A549 (cell line): Measurements from ENCODE around the gene TYR. TPM values are rescaled to one million over a fixed set of nuclear protein-coding genes. Genes with fewer than 3 reads are reported as not detected.

Experiments
- ATAC-seq, 2 experiments: fragments of 200-7000 bp in 1 of 2; fragments of >200 bp in 1 of 2; cut with Nextera tagmentation in 1 of 2; cut with Tn5 transposase in 1 of 2; 3 replicates each; pipeline versions ENCODE4 v1.8.0 to v1.9.1; 2018 to 2020; ENCODE audit warnings: mild to moderate bottlenecking in 1 of 2, moderate library complexity in 1 of 2
- CTCF ChIA-PET: fragments of 300-600 bp; sonication (Branson Sonifier 250); formaldehyde crosslinking; extraction: SDS; loops from one replicate; lab custom pipeline; 2021; ENCODE audit warnings: antibody characterized with exemption, inconsistent platforms; lab: Yijun Ruan, JAX
- POLR2A ChIA-PET: fragments of 350-600 bp; formaldehyde crosslinking; extraction: SDS; loops from one replicate; lab custom pipeline; 2021; ENCODE audit warnings: antibody characterized with exemption, inconsistent platforms; lab: Yijun Ruan, JAX
- DNase-seq, 2 experiments: peaks; one replicate each; pipeline versions ENCODE4 v3.0.0 to v3.0.0-alpha.2; 2011 to 2016; ENCODE audit warnings: low read depth in 1 of 2, low spot score in 1 of 2
- FAIRE-seq: peaks from 2 replicates; lab custom pipeline; 2011; peaks lifted over from hg19 to GRCh38; lab: Jason Lieb, UNC
- H3K27ac ChIP-seq, 2 experiments: fragments of >200 bp; sonication (Bioruptor Twin); formaldehyde crosslinking; 3 replicates each; pipeline ENCODE4 v1.5.1; 2016 to 2017
- H3K4me1 ChIP-seq: fragments of >200 bp; sonication (Bioruptor Twin); formaldehyde crosslinking; 3 replicates; pipeline ENCODE4 v1.6.1; 2016
- H3K4me2 ChIP-seq: fragments of >200 bp; sonication (Bioruptor Twin); formaldehyde crosslinking; 3 replicates; pipeline ENCODE4 v1.6.1; 2016
- H3K4me3 ChIP-seq: fragments of >200 bp; sonication (Bioruptor Twin); formaldehyde crosslinking; 3 replicates; pipeline ENCODE4 v1.5.1; 2016
- H3K9me3 ChIP-seq: fragments of >200 bp; sonication (Bioruptor Twin); formaldehyde crosslinking; 3 replicates; pipeline ENCODE4 v1.6.1; 2016
- CBX8 ChIP-seq: fragments of 200-600 bp; sonication (generic); IDR thresholded peaks from 2 replicates; pipeline ENCODE4 v1.6.1; 2016
- CEBPB ChIP-seq, 2 experiments: fragments of >200 bp in 1 of 2; sonication (Bioruptor Twin) in 1 of 2; formaldehyde crosslinking in 1 of 2; IDR thresholded peaks; 2 replicates each; pipeline ENCODE4 v1.6.1; 2012 to 2016
- EHF ChIP-seq: fragments of 250-450 bp; sonication (Bioruptor Pico); IDR thresholded peaks from 2 replicates; pipeline ENCODE4 v1.5.0; 2020; ENCODE audit warnings: mild to moderate bottlenecking
- ESRRA ChIP-seq: fragments of 150-350 bp; IDR thresholded peaks from 2 replicates; pipeline ENCODE4 v1.6.1; 2014; ENCODE audit warnings: mild to moderate bottlenecking, low read length, borderline replicate concordance
- HDAC2 ChIP-seq: fragments of 200-600 bp; sonication (generic); IDR thresholded peaks from 2 replicates; pipeline ENCODE4 v1.6.1; 2016
- HEYL ChIP-seq: fragments of 250-450 bp; sonication (Bioruptor Pico); IDR thresholded peaks from 2 replicates; pipeline ENCODE4 v1.8.0; 2021; ENCODE audit warnings: mild to moderate bottlenecking, moderate library complexity
- HOXA7 ChIP-seq: fragments of 250-450 bp; sonication (Bioruptor Pico); IDR thresholded peaks from 2 replicates; pipeline ENCODE4 v1.5.0; 2020; ENCODE audit warnings: mild to moderate bottlenecking, moderate library complexity
- HOXB5 ChIP-seq: fragments of 250-450 bp; sonication (Bioruptor Pico); IDR thresholded peaks from 2 replicates; pipeline ENCODE4 v1.5.0; 2020; ENCODE audit warnings: mild to moderate bottlenecking, moderate library complexity
- JUN ChIP-seq, 2 experiments: fragments of >200 bp; sonication (Bioruptor Twin); formaldehyde crosslinking; IDR thresholded peaks; 2 replicates in 1 of 2; 3 replicates in 1 of 2; pipeline ENCODE4 v1.6.1; 2016 to 2017
- KDM1A ChIP-seq: fragments of 200-600 bp; sonication (generic); IDR thresholded peaks from 2 replicates; pipeline ENCODE4 v1.6.1; 2016; ENCODE audit warnings: low read depth, mild to moderate bottlenecking
- NFE2L2 ChIP-seq: fragments of 150-350 bp; conservative IDR thresholded peaks from 2 replicates; pipeline ENCODE4 v1.6.1; 2014; ENCODE audit warnings: low read length
- NPAS2 ChIP-seq: fragments of 250-450 bp; sonication (Bioruptor Pico); IDR thresholded peaks from 2 replicates; pipeline ENCODE4 v1.8.0; 2022; ENCODE audit warnings: mild to moderate bottlenecking, moderate library complexity, borderline replicate concordance
- NR3C1 ChIP-seq: fragments of >200 bp; sonication (Bioruptor Twin); formaldehyde crosslinking; IDR thresholded peaks from 3 replicates; pipeline ENCODE4 v1.6.1; 2017
- RAD21 ChIP-seq, 2 experiments: fragments of >200 bp in 1 of 2; sonication (Bioruptor Twin) in 1 of 2; formaldehyde crosslinking in 1 of 2; IDR thresholded peaks in 1 of 2; conservative IDR thresholded peaks in 1 of 2; 2 replicates in 1 of 2; 3 replicates in 1 of 2; pipeline ENCODE4 v1.6.1; 2012 to 2018; ENCODE audit warnings: inconsistent platforms in 1 of 2
- RARB ChIP-seq: fragments of 250-450 bp; sonication (Bioruptor Pico); IDR thresholded peaks from 2 replicates; pipeline ENCODE4 v1.8.0; 2021; ENCODE audit warnings: mild to moderate bottlenecking, moderate library complexity
- RFX5 ChIP-seq: fragments of 450-650 bp; IDR thresholded peaks from 2 replicates; pipeline ENCODE4 v1.7.1; 2014; ENCODE audit warnings: antibody characterized with exemption, mild to moderate bottlenecking, moderate library complexity
- ZNF302 ChIP-seq: fragments of 250-450 bp; sonication (Bioruptor Pico); IDR thresholded peaks from 2 replicates; pipeline ENCODE4 v1.9.0; 2021; ENCODE audit warnings: inconsistent platforms, mild to moderate bottlenecking, moderate library complexity
- WGBS: methylation state at CpG from one replicate; pipeline ENCODE4 v1.1.6; 2017; ENCODE audit errors: missing lambda C conversion rate; 5-methylcytosine and 5-hydroxymethylcytosine counted together
- polyA plus RNA-seq, 4 experiments: library from polyadenylated mRNA; depleted of rRNA in 3 of 4; stranded (reverse); fragments of >200 nt; fragmentation: RNase III in 1 of 4; extraction: RNeasy Plus Mini Kit Qiagen cat#74134 plus additional on column Dnase treatment in 1 of 4; gene quantifications; 2 replicates in 3 of 4; 3 replicates in 1 of 4; pipeline ENCODE4 v1.2.3, GENCODE V29; 2011 to 2017
- TF ChIP-seq, protein P1 (sequence below): fragments of 150-350 bp; IDR thresholded peaks from 2 replicates; pipeline ENCODE4 v1.6.1; 2014; ENCODE audit warnings: low read depth, mild to moderate bottlenecking, low read length
- TF ChIP-seq, protein P2 (sequence below): IDR thresholded peaks from 2 replicates; pipeline ENCODE4 v1.6.1; 2012
- TF ChIP-seq, protein P3 (sequence below): fragments of 200-600 bp; sonication (generic); IDR thresholded peaks from 2 replicates; pipeline ENCODE4 v1.6.1; 2016; ENCODE audit warnings: antibody characterized with exemption, mild to moderate bottlenecking, moderate library complexity

TYR gene
- polyA plus RNA-seq, 2 of the 4 experiments (the other 2 are of a cell fraction), result not detected

DNA sequence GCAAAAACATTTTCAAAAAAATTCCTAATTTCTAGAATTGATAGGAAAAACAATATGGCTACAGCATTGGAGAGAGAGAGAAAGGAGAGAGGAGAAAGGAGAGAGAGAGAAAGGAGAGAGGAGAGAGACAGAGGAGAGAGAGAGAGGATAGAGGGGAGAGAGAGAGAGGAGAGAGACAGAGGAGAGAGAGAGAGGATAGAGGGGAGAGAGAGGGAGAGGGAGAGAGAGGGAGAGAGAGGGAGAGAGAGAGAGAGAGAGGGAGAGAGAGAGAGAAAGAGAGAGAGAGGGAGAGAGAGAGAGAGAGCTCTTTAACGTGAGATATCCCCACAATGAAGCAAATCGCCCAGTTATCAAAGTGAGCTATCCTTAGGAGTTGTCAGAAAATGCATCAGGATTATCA is 737 bp upstream of the TYR start:
- H3K27ac ChIP-seq, result no peak overlapping the region
- ATAC-seq (no peak), DNase-seq (no peak), FAIRE-seq (no peak)
- no peak overlapping the region for H3K4me2 ChIP-seq
- 7% methylated on average over 2 of the region's 2 CpGs for WGBS
- no peak overlapping the region for H3K4me3 ChIP-seq
- ChIA-PET POLR2A (no interaction called here), CTCF (no interaction called here)
- TF ChIP-seq CBX8 (no peak), CEBPB (IDR thresholded peaks at IDR 0.05) (no peak), ZNF302 (no peak), NFE2L2 (no peak), HEYL (no peak), EHF (CRISPR knock-in tag) (no peak), ESRRA (no peak), RARB (CRISPR knock-in tag) (no peak), HOXB5 (CRISPR knock-in tag) (no peak), HDAC2 (no peak), RFX5 (no peak)
- TF ChIP-seq, protein P1, sequence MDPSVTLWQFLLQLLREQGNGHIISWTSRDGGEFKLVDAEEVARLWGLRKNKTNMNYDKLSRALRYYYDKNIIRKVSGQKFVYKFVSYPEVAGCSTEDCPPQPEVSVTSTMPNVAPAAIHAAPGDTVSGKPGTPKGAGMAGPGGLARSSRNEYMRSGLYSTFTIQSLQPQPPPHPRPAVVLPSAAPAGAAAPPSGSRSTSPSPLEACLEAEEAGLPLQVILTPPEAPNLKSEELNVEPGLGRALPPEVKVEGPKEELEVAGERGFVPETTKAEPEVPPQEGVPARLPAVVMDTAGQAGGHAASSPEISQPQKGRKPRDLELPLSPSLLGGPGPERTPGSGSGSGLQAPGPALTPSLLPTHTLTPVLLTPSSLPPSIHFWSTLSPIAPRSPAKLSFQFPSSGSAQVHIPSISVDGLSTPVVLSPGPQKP, result no peak
- TF ChIP-seq, protein P2, sequence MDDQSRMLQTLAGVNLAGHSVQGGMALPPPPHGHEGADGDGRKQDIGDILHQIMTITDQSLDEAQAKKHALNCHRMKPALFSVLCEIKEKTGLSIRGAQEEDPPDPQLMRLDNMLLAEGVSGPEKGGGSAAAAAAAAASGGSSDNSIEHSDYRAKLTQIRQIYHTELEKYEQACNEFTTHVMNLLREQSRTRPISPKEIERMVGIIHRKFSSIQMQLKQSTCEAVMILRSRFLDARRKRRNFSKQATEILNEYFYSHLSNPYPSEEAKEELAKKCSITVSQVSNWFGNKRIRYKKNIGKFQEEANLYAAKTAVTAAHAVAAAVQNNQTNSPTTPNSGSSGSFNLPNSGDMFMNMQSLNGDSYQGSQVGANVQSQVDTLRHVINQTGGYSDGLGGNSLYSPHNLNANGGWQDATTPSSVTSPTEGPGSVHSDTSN, result no peak
- H3K4me1 ChIP-seq, result no peaks in the 10 kb centered on the region
- H3K9me3 ChIP-seq, result no peaks in the 10 kb centered on the region

DNA sequence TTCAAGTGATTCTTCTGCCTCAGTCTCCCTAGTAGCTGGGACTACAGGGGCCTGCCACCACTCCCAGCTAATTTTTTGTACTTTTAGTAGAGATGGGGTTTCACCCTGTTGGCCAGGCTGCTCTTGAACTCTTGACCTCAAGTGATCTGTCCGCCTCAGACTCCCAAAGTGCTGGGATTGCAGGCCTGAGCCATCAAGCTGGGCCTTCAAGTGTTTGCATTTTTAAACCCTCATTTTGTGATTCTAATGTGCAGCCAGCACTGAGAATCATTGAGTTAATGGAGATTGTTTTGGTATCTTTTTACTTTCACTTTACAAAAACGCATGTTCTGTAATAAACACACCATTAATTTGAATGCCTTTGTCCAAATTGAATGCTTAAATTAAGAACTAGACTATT is 3.4 kb downstream of the TYR start:
- POLR2A ChIA-PET, result no interaction called here
- no peak for ATAC-seq
- Histone ChIP-seq H3K9me3 (no peaks in the 10 kb centered on the region), H3K4me1 (no peaks in the 10 kb centered on the region), H3K4me3 (no peak overlapping the region), H3K27ac (no peak overlapping the region), H3K4me2 (no peak overlapping the region)
- FAIRE-seq, result no peak
- CTCF ChIA-PET, result no interaction called here
- 6% methylated on average over 2 of the region's 2 CpGs for WGBS
- no peak for TF ChIP-seq NPAS2
- no peak for TF ChIP-seq JUN (IDR thresholded peaks at IDR 0.05)
- no peak for TF ChIP-seq NR3C1
- TF ChIP-seq ZNF302, result no peak
- no peak for TF ChIP-seq RAD21 (conservative IDR thresholded peaks at IDR 0.05 in 1 of 2, IDR thresholded peaks at IDR 0.05 in 1 of 2)
- TF ChIP-seq HOXA7 (CRISPR knock-in tag), result no peak
- TF ChIP-seq KDM1A, result no peak
- TF ChIP-seq NFE2L2, result no peak
- no peak for DNase-seq

DNA sequence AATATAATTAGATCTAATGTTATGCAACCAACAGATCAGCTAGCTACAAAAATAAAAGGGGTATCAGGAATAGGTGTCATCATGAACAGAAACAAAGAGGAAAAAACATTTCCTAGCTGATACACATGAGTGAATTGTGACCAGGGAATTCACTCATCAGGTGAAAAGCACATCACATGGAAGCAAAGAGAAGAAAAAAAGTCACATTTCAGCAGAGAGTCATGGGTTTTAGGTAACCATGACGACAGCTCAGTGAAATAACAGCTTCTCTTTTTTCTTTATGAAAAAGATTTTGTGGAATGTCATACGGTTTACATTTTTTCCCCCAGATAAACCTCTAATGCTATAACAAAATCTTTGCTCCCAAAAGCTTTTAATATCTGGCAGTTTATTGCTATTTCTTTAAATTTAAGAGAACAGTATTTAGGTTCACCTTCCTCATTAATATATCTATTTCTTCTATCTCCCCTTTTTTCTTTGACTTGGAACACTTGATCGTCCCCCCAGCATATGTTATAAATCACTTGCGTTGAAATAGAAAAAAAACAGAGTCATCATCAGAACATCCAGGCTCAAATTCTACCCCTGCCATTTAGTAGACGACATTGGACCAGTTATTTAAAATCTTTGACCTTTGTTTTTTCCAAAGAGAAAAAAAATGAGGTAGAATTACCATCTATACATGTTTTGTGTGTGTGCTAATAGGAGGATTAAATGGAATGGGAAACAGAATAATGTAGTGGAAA is 5.3 kb downstream of the TYR start:
- CTCF ChIA-PET, result no interaction called here
- TF ChIP-seq, protein P3, sequence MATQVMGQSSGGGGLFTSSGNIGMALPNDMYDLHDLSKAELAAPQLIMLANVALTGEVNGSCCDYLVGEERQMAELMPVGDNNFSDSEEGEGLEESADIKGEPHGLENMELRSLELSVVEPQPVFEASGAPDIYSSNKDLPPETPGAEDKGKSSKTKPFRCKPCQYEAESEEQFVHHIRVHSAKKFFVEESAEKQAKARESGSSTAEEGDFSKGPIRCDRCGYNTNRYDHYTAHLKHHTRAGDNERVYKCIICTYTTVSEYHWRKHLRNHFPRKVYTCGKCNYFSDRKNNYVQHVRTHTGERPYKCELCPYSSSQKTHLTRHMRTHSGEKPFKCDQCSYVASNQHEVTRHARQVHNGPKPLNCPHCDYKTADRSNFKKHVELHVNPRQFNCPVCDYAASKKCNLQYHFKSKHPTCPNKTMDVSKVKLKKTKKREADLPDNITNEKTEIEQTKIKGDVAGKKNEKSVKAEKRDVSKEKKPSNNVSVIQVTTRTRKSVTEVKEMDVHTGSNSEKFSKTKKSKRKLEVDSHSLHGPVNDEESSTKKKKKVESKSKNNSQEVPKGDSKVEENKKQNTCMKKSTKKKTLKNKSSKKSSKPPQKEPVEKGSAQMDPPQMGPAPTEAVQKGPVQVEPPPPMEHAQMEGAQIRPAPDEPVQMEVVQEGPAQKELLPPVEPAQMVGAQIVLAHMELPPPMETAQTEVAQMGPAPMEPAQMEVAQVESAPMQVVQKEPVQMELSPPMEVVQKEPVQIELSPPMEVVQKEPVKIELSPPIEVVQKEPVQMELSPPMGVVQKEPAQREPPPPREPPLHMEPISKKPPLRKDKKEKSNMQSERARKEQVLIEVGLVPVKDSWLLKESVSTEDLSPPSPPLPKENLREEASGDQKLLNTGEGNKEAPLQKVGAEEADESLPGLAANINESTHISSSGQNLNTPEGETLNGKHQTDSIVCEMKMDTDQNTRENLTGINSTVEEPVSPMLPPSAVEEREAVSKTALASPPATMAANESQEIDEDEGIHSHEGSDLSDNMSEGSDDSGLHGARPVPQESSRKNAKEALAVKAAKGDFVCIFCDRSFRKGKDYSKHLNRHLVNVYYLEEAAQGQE, result no peak
- TF ChIP-seq, all 56 proteins: peak for 0
- H3K4me1 ChIP-seq, result no peaks in the 10 kb centered on the region
- ATAC-seq (no peak), FAIRE-seq (no peak), DNase-seq (no peak)
- H3K9me3 ChIP-seq, result no peaks in the 10 kb centered on the region
- H3K4me3 ChIP-seq, result no peak overlapping the region
- POLR2A ChIA-PET, result no interaction called here
- 21% methylated on average over 5 of the region's 5 CpGs for WGBS
- no peak overlapping the region for H3K27ac ChIP-seq
- H3K4me2 ChIP-seq, result no peak overlapping the region
